VCaP (cell line): ENCODE data around the gene TXK.

Experiments
- H3K27ac ChIP-seq: fragments of 450-650 bp; 2 replicates; pipeline ENCODE4 v1.5.1; 2017
- CTCF ChIP-seq: fragments of 450-650 bp; conservative IDR thresholded peaks from 2 replicates; pipeline ENCODE4 v1.5.1; 2017; ENCODE audit warnings: mild to moderate bottlenecking, moderate library complexity

Gene TXK

GRCh38 chr4:48033412-48033811 lies 100.6 kb downstream of the TXK start:
- TF ChIP-seq CTCF: no peak
- no peak overlapping the region for H3K27ac ChIP-seq

DNA sequence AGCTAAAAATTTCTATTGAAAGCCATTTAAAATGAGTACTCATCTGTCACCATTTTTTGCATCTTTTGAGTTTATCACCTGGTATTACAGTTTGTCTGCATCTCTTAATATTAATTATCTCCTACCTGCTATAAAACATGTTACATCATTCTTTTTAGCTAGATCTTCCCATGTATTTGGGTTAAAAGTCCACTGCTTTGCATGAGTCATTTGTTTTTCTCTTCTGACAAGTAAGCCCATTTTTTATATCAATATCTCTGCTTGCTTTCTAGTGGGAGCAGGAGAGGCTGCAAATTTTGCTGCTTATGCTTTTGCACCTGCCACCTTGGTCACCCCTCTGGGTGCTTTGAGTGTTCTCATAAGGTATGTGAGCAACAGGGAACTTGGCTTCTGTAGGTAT lies 101.3 kb downstream of the TXK start:
- TF ChIP-seq CTCF: no peak
- H3K27ac ChIP-seq: no peak overlapping the region

DNA sequence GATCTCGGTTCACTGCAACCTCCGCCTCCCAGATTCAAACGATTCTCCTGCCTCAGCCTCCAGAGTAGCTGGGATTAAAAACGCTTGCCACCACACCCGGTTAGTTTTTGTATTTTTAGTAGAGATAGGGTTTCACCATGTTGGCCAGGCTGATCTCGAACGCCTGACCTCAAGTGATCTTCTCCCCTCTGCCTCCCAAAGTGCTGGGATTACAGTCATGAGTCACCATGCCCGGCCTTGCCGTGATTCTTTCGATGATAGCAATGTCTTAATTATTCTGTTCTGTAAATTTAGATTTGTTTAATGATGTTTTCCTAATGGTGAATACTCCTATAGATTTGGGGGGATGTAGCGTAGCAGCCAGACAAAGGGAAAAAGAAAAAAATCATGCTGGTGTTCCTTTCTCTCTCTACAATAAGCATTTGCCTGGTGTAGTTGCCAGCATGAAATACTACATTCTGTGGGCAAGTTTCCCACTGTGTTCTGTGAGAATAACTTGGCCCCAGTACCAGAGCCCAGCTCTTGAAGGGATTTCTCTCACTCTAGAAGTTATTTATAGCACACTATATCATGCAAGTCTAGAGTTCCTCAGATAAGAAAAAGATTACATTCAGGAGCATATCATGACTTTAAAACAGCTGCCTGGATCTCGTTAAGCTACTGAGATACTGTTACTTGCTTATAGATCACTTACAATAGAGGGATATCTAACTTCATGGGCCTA lies 102.1 kb downstream of the TXK start:
- H3K27ac ChIP-seq: no peak overlapping the region

DNA sequence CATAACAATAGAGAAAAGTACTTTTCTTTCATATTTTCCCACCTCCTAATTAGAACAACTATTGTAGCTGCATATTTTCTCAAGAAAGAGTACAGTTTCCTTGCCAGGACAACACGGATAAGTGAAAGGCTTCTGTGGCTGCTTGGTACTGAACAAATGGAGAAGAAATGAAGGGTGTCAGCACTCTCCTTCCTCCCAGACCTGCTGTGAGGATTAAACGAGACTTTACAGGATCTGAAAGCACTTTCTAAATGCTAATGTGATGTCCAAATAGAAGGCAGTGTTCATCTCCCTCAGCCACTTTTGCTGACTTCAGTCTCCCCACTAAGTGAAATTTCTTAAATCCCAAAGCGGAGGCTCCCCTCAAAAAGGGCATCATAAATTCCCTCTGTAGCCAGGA lies 103.6 kb downstream of the TXK start:
- H3K27ac ChIP-seq: no peak overlapping the region
- TF ChIP-seq CTCF: no peak

More for the DNA sequence above, 102.1 kb downstream of the TXK start:
- no peak for TF ChIP-seq CTCF

GRCh38 chr4:48028696-48029095 lies 105.4 kb downstream of the TXK start:
- no peak overlapping the region for H3K27ac ChIP-seq
- TF ChIP-seq CTCF: no peak

GRCh38 chr4:48027653-48028052 lies 106.4 kb downstream of the TXK start:
- TF ChIP-seq CTCF: no peak
- H3K27ac ChIP-seq: no peak overlapping the region

GRCh38 chr4:48025005-48025404 lies 109.0 kb downstream of the TXK start:
- peak overlapping the region; percentile 12 for H3K27ac ChIP-seq
- TF ChIP-seq CTCF: no peak
